WERI-Rb-1 (cell line): ENCODE data around the gene VSX2.

ENCODE experiments used
- DNase-seq: peaks from one replicate; pipeline ENCODE4 v3.0.0-alpha.2; 2020
- H3K27ac ChIP-seq: fragments of 250-450 bp; sonication (Bioruptor Pico); 2 replicates; pipeline ENCODE4 v1.5.1; 2020; ENCODE audit warnings: mild to moderate bottlenecking, moderate library complexity
- H3K27me3 ChIP-seq: fragments of 250-450 bp; sonication (Bioruptor Pico); 2 replicates; pipeline ENCODE4 v1.5.1; 2021; ENCODE audit warnings: mild to moderate bottlenecking, low read depth, moderate library complexity; ENCODE audit not compliant: insufficient read depth, severe bottlenecking
- H3K36me3 ChIP-seq: fragments of 250-450 bp; sonication (Bioruptor Pico); 2 replicates; pipeline ENCODE4 v1.5.1; 2020; ENCODE audit warnings: mild to moderate bottlenecking, moderate library complexity
- H3K4me3 ChIP-seq: 2 replicates; pipeline ENCODE4 v1.5.1; 2011; ENCODE audit warnings: low read depth, mild to moderate bottlenecking, control low read depth, low read length
- H3K9me3 ChIP-seq: fragments of 250-450 bp; sonication (Bioruptor Pico); 2 replicates; pipeline ENCODE4 v1.5.1; 2021; ENCODE audit warnings: mild to moderate bottlenecking, moderate library complexity; ENCODE audit not compliant: severe bottlenecking
- CTCF ChIP-seq: IDR thresholded peaks from 2 replicates; pipeline ENCODE4 v1.5.1; 2011; ENCODE audit warnings: low read depth, mild to moderate bottlenecking, control low read depth, inconsistent platforms, low read length

The VSX2 gene

GRCh38 chr14:74248017-74248416, 8.8 kb downstream of the VSX2 start:
- H3K27me3 ChIP-seq = no peaks in the 10 kb centered on the region
- no peak for DNase-seq
- TF ChIP-seq CTCF = no peak
- no peak overlapping the region for H3K4me3 ChIP-seq
- H3K36me3 ChIP-seq = no peaks in the 10 kb centered on the region
- H3K27ac ChIP-seq = no peak overlapping the region
- no peaks in the 10 kb centered on the region for H3K9me3 ChIP-seq

GRCh38 chr14:74249433-74250375, 10.5 kb downstream of the VSX2 start:
- TF ChIP-seq CTCF = no peak
- Histone ChIP-seq H3K27me3 (no peaks in the 10 kb centered on the region), H3K36me3 (no peaks in the 10 kb centered on the region), H3K27ac (no peak overlapping the region), H3K4me3 (no peak overlapping the region), H3K9me3 (no peaks in the 10 kb centered on the region)
- DNase-seq = no peak

GRCh38 chr14:74255281-74255680, 16.0 kb downstream of the VSX2 start:
- H3K9me3 ChIP-seq = no peaks in the 10 kb centered on the region

GRCh38 chr14:74257078-74257940, 18.1 kb downstream of the VSX2 start:
- Histone ChIP-seq H3K27me3 (no peaks in the 10 kb centered on the region), H3K4me3 (peak overlapping the region; percentile 67), H3K36me3 (no peaks in the 10 kb centered on the region), H3K9me3 (no peaks in the 10 kb centered on the region), H3K27ac (peak overlapping the region; percentile 81)
- TF ChIP-seq CTCF = peak; percentile 83
- DNase-seq = peak; percentile 65

More at GRCh38 chr14:74255281-74255680, 16.0 kb downstream of the VSX2 start:
- no peak overlapping the region for H3K4me3 ChIP-seq
- no peak for DNase-seq
- H3K27me3 ChIP-seq = no peaks in the 10 kb centered on the region
- no peaks in the 10 kb centered on the region for H3K36me3 ChIP-seq
- no peak overlapping the region for H3K27ac ChIP-seq
- no peak for TF ChIP-seq CTCF

- Histone ChIP-seq H3K36me3 (no peaks in the 10 kb centered on the region), H3K4me3 (peak overlapping the region; percentile 67), H3K9me3 (no peaks in the 10 kb centered on the region), H3K27ac (peak overlapping the region; percentile 81), H3K27me3 (no peaks in the 10 kb centered on the region)
- no peak for DNase-seq
- no peak for TF ChIP-seq CTCF
Measured at GRCh38 chr14:74257941-74258763, 18.9 kb downstream of the VSX2 start.
